ENCODE results near the gene UBE2QL1. TPM values are rescaled to one million over a fixed set of nuclear protein-coding genes. Genes with fewer than 3 reads are reported as not detected.

Gene UBE2QL1
- total and polyA plus RNA-seq, 2 donors (not counting 1 experiment from before 2014, with no cell fraction given), result 0.33 to 1.7 TPM

GRCh38 chr5:6402939-6403338 is 45.7 kb upstream of the UBE2QL1 start:
- no peaks in the 10 kb centered on the region for H3K9me3 Mint-ChIP-seq (ENCODE audit: insufficient read depth)
- Histone ChIP-seq H2AFZ (ENCODE audit: insufficient read depth, low read depth, low read length, poor library complexity, severe bottlenecking) (no peak overlapping the region), H3K27ac (ENCODE audit: low read length in 2 of 2) (no peak overlapping the region), H3K9me3 (ENCODE audit: control extremely low read depth in 1 of 3, control insufficient read depth in 2 of 3, insufficient read depth in 1 of 3, low read length in 2 of 3) (peaks cover 0 to 1% (median 0%) of the 10 kb centered on the region in 3 donors), H3K4me2 (replicated peaks; ENCODE audit: low read depth, low read length, poor library complexity, severe bottlenecking) (no peak overlapping the region), H3K36me3 (replicated peaks in 1 of 2; ENCODE audit: control extremely low read depth in 1 of 2, control insufficient read depth in 1 of 2, extremely low read depth in 1 of 2, insufficient read depth in 2 of 2, low read length in 1 of 2) (no peaks in the 10 kb centered on the region), H3K4me1 (ENCODE audit: control insufficient read depth in 2 of 2, insufficient read depth in 2 of 2, low read length in 2 of 2) (no peaks in the 10 kb centered on the region), H4K20me1 (ENCODE audit: control insufficient read depth, insufficient read depth, low read length, poor library complexity, severe bottlenecking) (no peaks in the 10 kb centered on the region), H3K27me3 (replicated peaks in 1 of 4; ENCODE audit: control extremely low read depth in 1 of 4, control insufficient read depth in 3 of 4, insufficient read depth in 4 of 4, low read length in 3 of 4) (peaks cover 0 to 9% (median 1%) of the 10 kb centered on the region in 4 experiments), H3K79me2 (ENCODE audit: control insufficient read depth, insufficient read depth, low read length) (no peaks in the 10 kb centered on the region), H3K9ac (ENCODE audit: low read length) (no peak overlapping the region), H3K4me3 (ENCODE audit: control extremely low read depth in 1 of 5, extremely low read depth in 1 of 5, insufficient read depth in 1 of 5, low read depth in 2 of 5, low read length in 4 of 5) (no peak overlapping the region)
- POLR2A ChIA-PET, result no interaction called here
- ATAC-seq (ENCODE audit: low read depth) (no peak), DNase-seq (no peak)
- intact Hi-C loops (cut with micrococcal nuclease), result no loop called here
- 54% methylated on average over 5 of the region's 6 CpGs for WGBS (ENCODE audit: insufficient coverage)
- CTCF ChIA-PET, result no interaction called here
- H3K27me3 Mint-ChIP-seq, result peaks cover 36% of the 10 kb centered on the region
- TF ChIP-seq CTCF (IDR thresholded peaks at IDR 0.05) (no peak), EZH2 (IDR thresholded peaks at IDR 0.05; ENCODE audit: borderline replicate concordance, insufficient read depth, low read depth, low read length, poor library complexity, severe bottlenecking) (no peak)
- no peak overlapping the region for H3K27ac Mint-ChIP-seq
- H3K4me1 Mint-ChIP-seq, result no peaks in the 10 kb centered on the region
- no peak overlapping the region for H3K4me3 Mint-ChIP-seq

DNA sequence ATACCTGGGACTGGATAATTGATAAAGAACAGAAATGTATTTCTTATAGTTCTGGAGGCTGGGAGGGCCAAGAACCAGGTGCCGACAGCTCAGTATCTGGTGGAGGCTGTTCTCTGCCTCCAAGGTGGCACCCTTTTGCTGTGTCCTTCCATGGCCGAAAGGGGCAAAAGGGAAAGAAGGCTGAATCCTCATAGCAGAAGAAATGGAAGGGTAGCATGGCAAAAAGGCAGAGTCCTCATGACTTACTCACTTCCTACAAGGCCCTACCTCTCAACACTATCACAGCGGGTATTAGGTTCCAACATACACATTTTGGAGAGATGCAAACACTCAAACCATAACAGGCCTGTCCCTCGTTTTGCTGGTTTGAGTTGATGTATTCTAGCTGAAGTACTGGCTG is 45.2 kb upstream of the UBE2QL1 start:
- TF ChIP-seq CTCF (IDR thresholded peaks at IDR 0.05) (no peak), EZH2 (IDR thresholded peaks at IDR 0.05; ENCODE audit: borderline replicate concordance, insufficient read depth, low read depth, low read length, poor library complexity, severe bottlenecking) (no peak)
- H3K9me3 Mint-ChIP-seq (ENCODE audit: insufficient read depth), result no peaks in the 10 kb centered on the region
- no peak overlapping the region for H3K9ac ChIP-seq (ENCODE audit: low read length)
- peaks cover 37% of the 10 kb centered on the region for H3K27me3 Mint-ChIP-seq
- ATAC-seq (ENCODE audit: low read depth) (no peak), DNase-seq (no peak)
- no peaks in the 10 kb centered on the region for H3K4me1 ChIP-seq (ENCODE audit: control insufficient read depth in 2 of 2, insufficient read depth in 2 of 2, low read length in 2 of 2)
- ChIA-PET POLR2A (no interaction called here), CTCF (no interaction called here)
- no peak overlapping the region for H3K4me2 ChIP-seq (replicated peaks; ENCODE audit: low read depth, low read length, poor library complexity, severe bottlenecking)
- H3K27ac ChIP-seq (ENCODE audit: low read length in 2 of 2), result no peak overlapping the region
- no peak overlapping the region for H2AFZ ChIP-seq (ENCODE audit: insufficient read depth, low read depth, low read length, poor library complexity, severe bottlenecking)
- no peak overlapping the region for H3K27ac Mint-ChIP-seq
- no peaks in the 10 kb centered on the region for H3K36me3 ChIP-seq (replicated peaks in 1 of 2; ENCODE audit: control extremely low read depth in 1 of 2, control insufficient read depth in 1 of 2, extremely low read depth in 1 of 2, insufficient read depth in 2 of 2, low read length in 1 of 2)
- H3K27me3 ChIP-seq (replicated peaks in 1 of 4; ENCODE audit: control extremely low read depth in 1 of 4, control insufficient read depth in 3 of 4, insufficient read depth in 4 of 4, low read length in 3 of 4), result peaks cover 0 to 9% (median 1%) of the 10 kb centered on the region in 4 experiments
- H3K79me2 ChIP-seq (ENCODE audit: control insufficient read depth, insufficient read depth, low read length), result no peaks in the 10 kb centered on the region
- no peak overlapping the region for H3K4me3 Mint-ChIP-seq
- no peaks in the 10 kb centered on the region for H3K9me3 ChIP-seq (ENCODE audit: control extremely low read depth in 1 of 3, control insufficient read depth in 2 of 3, insufficient read depth in 1 of 3, low read length in 2 of 3)
- H3K4me3 ChIP-seq (ENCODE audit: control extremely low read depth in 1 of 5, extremely low read depth in 1 of 5, insufficient read depth in 1 of 5, low read depth in 2 of 5, low read length in 4 of 5), result no peak overlapping the region
- intact Hi-C loops (cut with micrococcal nuclease), result no loop called here
- WGBS (ENCODE audit: insufficient coverage), result 100% methylated on average over 1 of the region's 4 CpGs
- no peaks in the 10 kb centered on the region for H4K20me1 ChIP-seq (ENCODE audit: control insufficient read depth, insufficient read depth, low read length, poor library complexity, severe bottlenecking)
- H3K4me1 Mint-ChIP-seq, result no peaks in the 10 kb centered on the region
